C1 segment of cervical spinal cord (tissue), 14 donors: ENCODE data around the gene TCHHL1.

ENCODE experiments used
- DNase-seq, 14 donors: peaks; one replicate each; lab custom pipeline; 2025; lab: John Stamatoyannopoulos, UW

The TCHHL1 gene

GRCh38 chr1:152089014-152089674, at the start of gene TCHHL1:
Gene TCHHL1, minus strand, starts transcription at chr1:152089064. Its CDS starts 921 bp downstream, at chr1:152088143.
- DNase-seq = no peak

- no peak for DNase-seq
Observed at GRCh38 chr1:152137215-152137614, 48.4 kb upstream of the TCHHL1 start.

DNA sequence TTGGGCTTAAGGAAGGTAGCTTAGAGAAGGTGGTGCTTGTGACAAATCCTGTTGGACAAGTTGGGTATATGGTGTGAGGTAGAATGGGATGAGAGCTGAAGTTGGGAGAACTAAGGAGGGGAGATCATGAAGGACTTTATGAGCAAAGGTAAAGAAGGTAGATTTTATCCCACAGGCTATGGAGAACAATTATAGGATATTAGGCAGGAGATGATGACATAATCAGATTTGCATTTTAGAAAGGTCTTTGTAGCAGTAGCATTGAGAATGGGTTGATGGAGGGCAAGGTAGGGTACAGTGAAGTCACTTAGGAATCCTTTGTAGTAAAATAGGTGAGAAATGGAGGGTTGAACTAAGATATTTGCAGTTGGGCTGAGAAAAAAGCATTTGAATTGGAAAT, 41.3 kb upstream of the TCHHL1 start:
- DNase-seq = no peak

DNA sequence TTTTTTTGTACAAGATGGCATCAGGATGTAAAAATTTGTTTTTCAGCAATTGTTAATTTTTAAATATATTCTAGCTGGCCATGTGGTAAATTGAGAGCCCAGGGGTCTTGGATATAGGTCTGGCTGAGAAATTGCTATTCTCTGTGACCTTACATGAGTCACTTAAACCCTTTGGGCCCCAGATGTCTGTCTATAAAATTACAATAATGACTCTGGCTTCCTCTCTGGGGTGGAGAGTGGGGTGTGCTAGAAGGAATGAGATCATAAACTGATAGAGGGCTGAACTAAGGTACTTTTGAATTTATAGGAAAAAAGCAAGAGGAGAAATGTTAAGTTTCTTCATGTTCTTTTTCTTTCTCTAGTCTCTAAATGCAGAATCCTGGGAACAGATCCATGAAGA, 38.8 kb upstream of the TCHHL1 start:
- DNase-seq = no peak

DNA sequence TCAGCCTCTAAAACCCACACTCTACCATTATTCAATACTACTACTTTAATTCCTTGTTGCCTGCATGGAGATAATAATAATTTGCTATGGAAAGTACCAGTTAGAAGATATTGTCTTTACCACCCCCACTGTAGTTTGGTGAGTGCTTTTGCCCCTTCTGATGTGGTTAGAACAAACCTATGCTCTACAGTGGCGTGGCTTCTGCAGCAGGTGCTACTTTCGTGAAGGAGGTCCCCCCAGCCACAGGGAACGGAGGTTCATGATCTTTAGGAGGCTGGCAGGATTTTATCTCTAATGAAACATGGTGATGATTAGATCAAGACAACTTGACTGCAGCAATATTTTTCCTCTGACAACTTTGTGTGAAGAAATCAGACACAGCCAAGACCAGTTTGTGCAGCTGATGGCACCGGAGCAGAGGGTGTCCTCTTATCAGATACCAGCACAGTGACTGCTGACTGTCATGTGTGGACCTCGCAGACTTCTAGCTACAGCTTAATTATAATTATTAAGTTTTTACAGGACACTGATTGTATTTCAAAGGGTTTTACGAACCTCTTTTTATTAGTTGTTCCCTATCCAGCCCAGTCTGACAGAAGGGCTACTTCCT, 37.1 kb upstream of the TCHHL1 start:
- no peak for DNase-seq

DNA sequence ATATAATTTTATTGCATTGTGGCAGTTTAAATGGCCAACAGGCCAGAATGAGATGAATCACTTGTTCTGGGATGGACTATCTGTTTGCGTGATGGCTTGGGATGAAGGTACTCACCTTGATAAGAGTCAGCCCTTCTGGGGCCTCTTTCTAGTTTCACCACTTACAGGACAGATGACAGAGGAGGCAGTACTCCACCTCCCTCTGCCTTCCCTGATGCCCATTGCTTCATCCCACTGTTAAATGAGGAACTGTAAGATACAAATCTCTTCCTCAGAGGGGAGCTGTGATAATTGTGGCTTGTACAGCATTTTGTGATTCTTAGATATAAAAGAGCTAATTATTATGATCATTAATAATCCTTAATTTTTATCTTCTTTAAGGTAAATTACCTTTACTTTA, 30.1 kb upstream of the TCHHL1 start:
- DNase-seq = no peak

DNA sequence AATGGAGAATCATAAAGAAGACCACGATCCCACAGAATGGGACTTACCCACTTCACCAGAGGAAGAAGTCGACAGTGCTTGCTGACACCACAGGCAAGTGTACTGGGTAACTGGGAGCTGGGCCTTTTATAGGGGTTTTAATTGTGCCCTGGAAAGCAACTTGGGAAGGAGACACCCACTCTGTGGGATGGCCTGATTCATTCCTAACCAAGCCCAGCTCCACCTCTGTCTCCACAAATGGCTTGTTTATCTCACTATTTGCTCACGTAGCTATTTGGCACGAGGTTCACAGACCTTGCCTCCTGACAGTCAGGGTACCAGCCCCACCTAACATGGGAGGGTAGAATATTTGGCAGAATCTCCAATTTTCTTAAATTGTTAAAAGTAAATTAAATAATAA, 26.5 kb upstream of the TCHHL1 start, which contains the start of gene TCHH:
Gene TCHH, minus strand, starts transcription at position 101 of the 400 bp plus-strand sequence. CDS start 1,364 bp downstream, outside the sequence.
- DNase-seq = no peak

- no peak for DNase-seq
Observed at GRCh38 chr1:152112885-152113432, 24.1 kb upstream of the TCHHL1 start.

DNA sequence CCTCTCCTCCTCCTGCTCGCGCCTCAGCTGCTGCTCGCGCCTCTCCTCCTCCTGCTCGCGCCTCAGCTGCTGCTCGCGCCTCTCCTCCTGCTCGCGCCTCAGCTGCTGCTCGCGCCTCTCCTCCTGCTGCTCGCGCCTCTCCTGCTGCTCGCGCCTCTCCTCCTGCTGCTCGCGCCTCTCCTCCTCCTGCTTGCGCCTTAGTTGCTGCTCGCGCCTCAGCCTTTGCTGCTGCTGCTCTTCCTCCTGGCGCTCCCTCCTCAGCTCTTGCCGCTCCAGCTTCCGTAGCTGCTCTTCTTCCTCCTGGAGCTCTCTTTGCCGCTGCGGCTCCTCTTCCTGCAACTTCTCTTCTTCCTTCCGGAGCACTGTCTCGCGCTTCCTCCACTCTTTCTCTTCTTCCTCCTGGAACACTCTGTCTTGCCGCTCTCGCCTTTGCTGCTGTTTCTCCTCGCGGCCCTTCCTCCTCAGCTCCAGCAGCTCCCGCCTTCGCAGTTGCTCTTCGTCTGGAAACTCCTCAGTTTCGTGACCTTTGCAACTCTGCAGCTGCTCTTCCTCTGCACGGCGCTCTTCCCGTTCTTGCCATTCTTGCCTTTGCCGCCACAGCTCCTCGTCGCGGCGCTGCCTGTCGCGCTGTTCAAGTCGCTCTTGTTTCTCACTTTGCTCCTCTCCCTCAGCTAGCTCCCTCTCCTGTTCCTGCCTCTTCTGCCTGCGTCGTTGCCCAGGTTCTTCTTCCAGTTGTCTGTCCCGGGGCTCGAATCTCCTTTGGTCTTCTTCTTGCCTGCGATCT, 23.4 kb upstream of the TCHHL1 start:
- peak in 1 of 14 donors; percentile 0 for DNase-seq

DNA sequence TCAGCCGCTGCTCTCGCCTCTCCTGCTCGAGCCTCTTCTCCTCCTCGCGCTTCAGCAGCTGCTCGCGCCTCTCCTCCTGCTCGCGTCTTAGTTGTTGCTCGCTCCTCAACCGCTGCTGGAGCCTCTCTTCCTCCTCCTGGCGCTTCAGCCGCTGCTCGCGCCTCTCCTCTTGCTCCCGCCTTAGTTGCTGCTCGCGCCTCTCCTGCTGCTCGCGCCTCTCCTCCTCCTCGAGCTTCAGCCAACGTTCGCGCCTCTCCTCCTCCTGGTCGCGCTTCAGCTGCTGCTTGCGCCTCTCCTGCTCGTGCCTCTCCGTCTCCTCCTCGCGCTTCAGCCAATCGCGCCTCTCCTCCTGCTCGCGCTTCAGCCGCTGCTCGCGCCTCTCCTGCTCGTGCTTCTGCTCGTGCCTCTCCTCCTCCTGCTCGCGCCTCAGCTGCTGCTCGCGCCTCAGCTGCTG, 22.7 kb upstream of the TCHHL1 start:
- DNase-seq = no peak

GRCh38 chr1:152110860-152111514, 22.1 kb upstream of the TCHHL1 start:
- peak in 1 of 14 donors; percentile 21 for DNase-seq

- DNase-seq = no peak
Observed at GRCh38 chr1:152110365-152110859, 21.5 kb upstream of the TCHHL1 start.

DNA sequence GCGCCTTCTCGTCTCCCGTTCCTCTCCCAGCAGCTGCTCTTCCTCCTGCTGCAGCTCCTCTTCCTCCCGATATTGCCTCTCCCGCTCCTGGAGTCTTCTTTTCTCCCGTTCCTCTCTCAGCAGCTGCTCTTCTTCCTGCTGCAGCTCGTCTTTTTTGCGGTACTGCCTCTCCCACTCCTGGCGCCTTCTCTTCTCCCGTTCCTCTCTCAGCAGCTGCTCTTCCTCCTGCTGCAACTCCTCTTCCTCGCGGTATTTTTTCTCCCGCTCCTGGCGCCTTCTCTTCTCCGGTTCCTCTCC, 21.1 kb upstream of the TCHHL1 start:
- no peak for DNase-seq

DNA sequence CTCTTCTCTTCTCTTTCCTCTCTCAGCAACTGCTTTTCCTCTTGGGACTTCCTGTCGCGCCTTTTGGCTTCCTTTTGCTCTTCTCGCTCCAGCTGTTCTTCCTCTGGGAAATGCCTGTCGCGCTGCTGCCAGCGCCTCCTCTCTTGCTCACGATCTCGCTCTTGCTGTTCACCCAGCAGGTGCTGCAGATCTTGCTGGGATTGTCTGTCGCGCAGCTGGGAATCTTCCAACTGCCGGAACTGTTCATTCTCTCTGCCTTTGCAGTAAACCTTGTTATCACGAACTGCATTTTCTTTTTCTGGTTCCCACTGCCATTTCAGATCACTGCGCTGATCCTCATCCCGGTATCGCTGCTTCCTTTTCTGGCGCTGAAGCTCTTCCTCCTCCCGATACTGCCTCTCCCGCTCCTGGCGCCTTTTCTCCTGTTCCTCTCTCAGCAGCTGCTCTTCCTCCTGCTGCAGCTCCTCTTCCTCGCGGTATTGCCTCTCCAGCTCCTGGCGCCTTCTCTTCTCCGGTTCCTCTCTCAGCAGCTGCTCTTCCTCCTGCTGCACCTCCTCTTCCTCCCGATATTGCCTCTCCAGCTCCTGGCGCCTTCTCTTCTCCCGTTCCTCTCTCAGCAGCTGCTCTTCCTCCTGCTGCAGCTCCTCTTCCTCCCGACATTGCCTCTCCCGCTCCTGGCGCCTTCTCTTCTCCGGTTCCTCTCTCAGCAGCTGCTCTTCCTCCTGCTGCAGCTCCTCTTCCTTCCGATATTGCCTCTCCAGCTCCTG, 20.6 kb upstream of the TCHHL1 start:
- DNase-seq = no peak

- DNase-seq = no peak
Observed at GRCh38 chr1:152108882-152109222, 20.0 kb upstream of the TCHHL1 start.

- peak in 1 of 14 donors; percentile 0 for DNase-seq
Observed at GRCh38 chr1:152107984-152108881, 19.4 kb upstream of the TCHHL1 start.

DNA sequence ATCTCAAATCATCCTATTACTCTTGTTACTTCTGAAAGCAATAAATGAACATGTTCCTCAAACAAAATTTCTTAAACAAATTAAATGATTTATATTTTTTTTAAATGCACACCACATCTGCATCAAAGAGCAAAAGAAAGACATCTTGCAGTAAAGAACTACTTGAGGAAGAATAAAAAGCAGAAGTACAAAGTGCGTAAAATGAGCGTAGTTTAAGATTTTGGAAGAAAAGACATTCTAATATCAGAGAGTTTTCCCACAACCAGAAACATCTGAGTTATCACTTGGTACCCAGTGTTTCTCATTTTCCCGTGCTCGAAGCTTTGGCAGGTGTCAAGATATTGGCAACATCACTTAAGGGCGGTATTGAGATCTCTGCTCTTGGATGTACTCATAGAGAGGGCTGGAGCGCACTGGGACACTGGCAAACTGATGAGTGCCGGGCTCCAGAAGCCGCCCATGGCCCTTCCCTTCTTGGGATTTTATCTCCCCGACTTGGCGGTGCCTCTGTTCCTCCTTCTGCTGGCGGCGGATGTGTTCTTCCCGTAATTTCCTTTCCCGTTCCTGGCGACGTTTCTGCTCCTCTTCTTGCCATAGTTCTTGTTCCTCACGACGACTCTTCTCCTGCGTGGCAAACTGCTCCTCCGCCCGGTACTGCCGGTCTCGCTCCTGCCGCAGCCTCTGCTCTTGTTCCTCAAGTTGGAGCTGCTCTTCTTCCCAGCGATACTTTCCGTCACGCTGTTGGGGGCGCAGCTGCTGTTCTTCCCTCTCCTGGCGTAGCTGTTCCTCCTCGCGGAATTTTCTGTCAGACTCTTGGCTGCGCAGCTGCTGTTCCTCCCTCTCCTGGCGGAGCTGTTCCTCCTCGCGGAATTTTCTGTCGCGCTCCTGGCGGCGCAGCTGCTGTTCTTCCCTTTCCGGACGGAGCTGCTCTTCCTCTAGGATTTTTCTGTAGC, 18.4 kb upstream of the TCHHL1 start:
- DNase-seq = no peak

GRCh38 chr1:152104854-152105253, 16.0 kb upstream of the TCHHL1 start:
- no peak for DNase-seq

DNA sequence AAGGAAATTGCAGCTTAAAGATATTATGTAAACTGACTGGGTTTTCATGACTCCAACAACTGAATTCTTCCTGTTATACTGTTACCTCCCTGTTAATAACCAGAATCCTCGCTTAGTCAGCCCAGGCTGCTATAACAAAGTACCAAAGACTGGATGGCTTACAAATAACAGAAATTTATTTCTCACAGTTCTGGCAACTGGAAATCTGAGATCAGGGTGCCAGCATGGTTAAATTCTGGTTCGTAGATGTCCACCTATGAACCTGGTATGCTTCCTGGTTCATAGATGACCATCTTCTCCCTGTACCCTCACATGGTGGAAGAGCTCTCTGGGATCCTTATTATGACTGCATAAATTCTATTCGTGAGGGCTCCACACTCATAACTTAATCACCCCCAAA, 8.1 kb upstream of the TCHHL1 start:
- no peak for DNase-seq
